Thymus (tissue), 11 donors: Measurements from ENCODE around the gene MSANTD3. TPM values are rescaled to one million over a fixed set of nuclear protein-coding genes. Genes with fewer than 3 reads are reported as not detected.
"Not testable (repeated sequence)": the region's sequence is repeated elsewhere in the genome, so short reads cannot be mapped to it uniquely, and the experiment has no call there.

Experiments used
- DNase-seq, 9 donors: peaks; one replicate each; pipeline ENCODE4 v3.0.0-alpha.2; 2013; ENCODE audit warnings: low spot score in 9 of 9, low read depth in 6 of 9, missing footprints in 1 of 9
- H3K27ac ChIP-seq, 2 donors: one replicate each; pipeline ENCODE4 v1.5.1; 2013; ENCODE audit warnings: control low read depth in 1 of 2, low read depth in 1 of 2, low read length in 1 of 2, mild to moderate bottlenecking in 1 of 2, moderate library complexity in 1 of 2
- H3K27me3 ChIP-seq, 2 donors: one replicate each; pipeline ENCODE4 v1.5.1; 2013; ENCODE audit warnings: low read length in 1 of 2; ENCODE audit not compliant: control insufficient read depth in 2 of 2, insufficient read depth in 1 of 2
- H3K36me3 ChIP-seq, 2 donors: one replicate each; pipeline ENCODE4 v1.5.1; 2013; ENCODE audit warnings: low read length in 1 of 2, mild to moderate bottlenecking in 1 of 2, moderate library complexity in 1 of 2; ENCODE audit not compliant: control insufficient read depth in 2 of 2, insufficient read depth in 2 of 2
- H3K4me1 ChIP-seq, 2 donors: one replicate each; pipeline ENCODE4 v1.5.1; 2013; ENCODE audit warnings: low read length in 2 of 2; ENCODE audit not compliant: control insufficient read depth in 2 of 2, insufficient read depth in 2 of 2
- H3K4me3 ChIP-seq, 2 donors: one replicate each; pipeline ENCODE4 v1.5.1; 2013; ENCODE audit warnings: low read length in 2 of 2, control low read depth in 1 of 2, mild to moderate bottlenecking in 1 of 2
- H3K9me3 ChIP-seq, 2 donors: one replicate each; pipeline ENCODE4 v1.5.1; 2013; ENCODE audit warnings: low read length in 1 of 2, mild to moderate bottlenecking in 1 of 2; ENCODE audit not compliant: control insufficient read depth in 2 of 2, insufficient read depth in 1 of 2
- WGBS: extraction: QIAGEN DNeasy Blood & Tissue Kit; methylation state at CpG from one replicate; pipeline ENCODE4 v1.1.7; 2013; 5-methylcytosine and 5-hydroxymethylcytosine counted together
- polyA plus RNA-seq: library from polyadenylated mRNA; stranded (reverse); fragments of 200-250 nt; gene quantifications from one replicate; pipeline ENCODE4 v1.2.3, GENCODE V29; 2013
- total RNA-seq: library from RNA; stranded (reverse); fragments of 120-200 nt; gene quantifications from one replicate; pipeline ENCODE4 v1.2.4, GENCODE V29; 2013
- donor health status: healthy.

MSANTD3 gene
- total and polyA plus RNA-seq, 2 donors, result 9.2 to 16.8 TPM

DNA sequence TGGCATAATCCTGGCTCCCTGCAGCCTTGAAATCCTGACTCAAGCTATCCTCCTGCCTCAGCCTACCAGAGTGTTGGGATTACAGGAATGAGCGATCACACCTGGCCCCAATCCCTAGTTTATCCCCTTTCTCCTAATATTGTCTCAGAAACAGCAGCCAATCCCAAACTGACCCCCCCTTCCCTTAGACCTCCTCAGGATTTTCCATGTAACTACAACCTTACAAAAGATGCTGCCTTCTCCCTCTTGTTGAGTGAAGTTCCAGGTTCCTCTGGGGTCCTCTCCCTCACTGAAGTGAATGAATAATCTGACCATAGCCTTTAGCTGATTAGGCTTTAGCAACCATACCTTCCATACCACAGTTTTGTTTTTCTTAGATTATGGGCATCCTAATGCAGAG, 25.9 kb upstream of the MSANTD3 start:
- Histone ChIP-seq H3K9me3 (no peaks in the 10 kb centered on the region), H3K27me3 (no peaks in the 10 kb centered on the region), H3K4me1 (no peaks in the 10 kb centered on the region), H3K27ac (no peak overlapping the region), H3K4me3 (no peak overlapping the region), H3K36me3 (no peaks in the 10 kb centered on the region)
- no peak for DNase-seq
- WGBS, result 100% methylated on average over 1 of the region's 1 CpG

DNA sequence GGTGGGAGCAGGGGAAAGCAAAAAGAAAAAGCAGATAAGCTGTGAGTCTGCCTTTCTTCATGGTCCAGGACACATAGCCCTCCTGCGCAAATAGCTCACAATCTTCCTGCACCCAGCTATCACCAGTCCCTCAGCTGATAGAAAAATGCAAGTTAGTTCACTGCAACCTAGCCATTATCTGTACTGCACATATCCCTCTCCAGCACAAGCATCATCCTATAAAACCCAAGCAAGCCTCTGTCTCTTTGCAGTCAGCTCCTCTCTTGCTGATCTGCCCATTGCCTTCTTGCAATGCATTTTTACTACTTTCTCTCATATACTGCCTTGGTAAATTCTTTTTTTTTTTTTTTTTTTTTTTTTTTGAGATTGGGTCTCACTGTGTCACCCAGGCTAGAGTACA, 20.0 kb upstream of the MSANTD3 start:
- H3K27ac ChIP-seq, result no peak overlapping the region
- no peaks in the 10 kb centered on the region for H3K27me3 ChIP-seq
- no peaks in the 10 kb centered on the region for H3K36me3 ChIP-seq
- H3K4me3 ChIP-seq, result no peak overlapping the region
- DNase-seq, result no peak
- peaks cover 0 to 7% of the 10 kb centered on the region in 2 donors for H3K4me1 ChIP-seq
- H3K9me3 ChIP-seq, result no peaks in the 10 kb centered on the region
- WGBS, result 100% methylated on average over 1 of the region's 1 CpG

DNA sequence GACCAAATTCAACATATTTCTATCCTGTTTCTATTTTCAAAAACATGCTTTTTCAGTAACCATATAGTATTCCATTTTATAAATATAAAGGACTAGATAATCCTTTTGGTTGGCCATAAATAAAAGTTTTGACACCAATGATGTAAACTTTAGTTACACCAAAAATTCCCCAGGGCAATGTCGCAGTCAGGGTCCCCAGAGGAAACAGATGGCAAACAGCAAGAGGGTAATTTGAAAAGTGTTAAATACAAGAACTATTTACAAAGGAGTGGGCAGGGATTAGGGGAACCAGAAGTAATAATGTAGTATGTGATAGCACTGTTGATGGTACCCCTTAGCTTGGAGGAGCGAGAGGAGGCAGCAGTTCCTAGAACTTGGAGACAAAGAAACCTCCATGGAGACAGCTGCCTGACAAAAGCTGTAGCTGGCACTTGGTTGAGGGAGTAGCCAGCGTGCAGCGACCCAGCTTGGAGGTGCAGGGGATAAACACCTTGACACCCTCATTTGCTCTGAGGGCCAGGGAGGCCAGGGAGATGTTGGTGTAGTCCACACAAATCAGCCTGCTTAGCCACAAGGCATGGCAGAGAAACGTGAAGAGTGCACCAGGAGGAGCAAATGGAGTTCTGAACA, 18.3 kb upstream of the MSANTD3 start:
- DNase-seq, result no peak
- Histone ChIP-seq H3K9me3 (no peaks in the 10 kb centered on the region), H3K27me3 (no peaks in the 10 kb centered on the region), H3K36me3 (no peaks in the 10 kb centered on the region), H3K4me3 (no peak overlapping the region), H3K27ac (no peak overlapping the region), H3K4me1 (peaks cover 0 to 9% of the 10 kb centered on the region in 2 donors)
- WGBS, result 69% methylated on average over 5 of the region's 5 CpGs

DNA sequence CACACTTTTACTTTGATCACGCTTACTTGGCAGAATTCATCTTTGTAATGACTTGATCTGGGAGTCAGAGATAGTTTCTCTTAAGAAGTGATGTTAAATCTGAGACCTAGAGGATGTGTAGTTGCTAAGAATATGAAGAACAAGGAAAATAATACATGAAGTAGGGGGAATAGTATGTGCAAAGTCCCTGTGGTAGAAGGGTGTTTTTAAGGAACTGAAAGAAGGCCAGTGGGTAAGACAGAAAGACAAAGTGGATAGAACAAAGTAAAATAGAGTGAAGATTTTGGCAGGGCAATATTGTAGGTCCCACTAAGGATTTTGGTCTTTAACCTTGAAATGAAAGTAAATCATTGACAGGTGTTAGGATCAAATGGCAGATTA, 17.8 kb upstream of the MSANTD3 start:
- Histone ChIP-seq H3K9me3 (no peaks in the 10 kb centered on the region), H3K4me1 (peaks cover 0 to 9% of the 10 kb centered on the region in 2 donors), H3K27me3 (no peaks in the 10 kb centered on the region), H3K27ac (no peak overlapping the region), H3K36me3 (no peaks in the 10 kb centered on the region), H3K4me3 (no peak overlapping the region)
- no peak for DNase-seq
- 100% methylated on average over 1 of the region's 1 CpG for WGBS

DNA sequence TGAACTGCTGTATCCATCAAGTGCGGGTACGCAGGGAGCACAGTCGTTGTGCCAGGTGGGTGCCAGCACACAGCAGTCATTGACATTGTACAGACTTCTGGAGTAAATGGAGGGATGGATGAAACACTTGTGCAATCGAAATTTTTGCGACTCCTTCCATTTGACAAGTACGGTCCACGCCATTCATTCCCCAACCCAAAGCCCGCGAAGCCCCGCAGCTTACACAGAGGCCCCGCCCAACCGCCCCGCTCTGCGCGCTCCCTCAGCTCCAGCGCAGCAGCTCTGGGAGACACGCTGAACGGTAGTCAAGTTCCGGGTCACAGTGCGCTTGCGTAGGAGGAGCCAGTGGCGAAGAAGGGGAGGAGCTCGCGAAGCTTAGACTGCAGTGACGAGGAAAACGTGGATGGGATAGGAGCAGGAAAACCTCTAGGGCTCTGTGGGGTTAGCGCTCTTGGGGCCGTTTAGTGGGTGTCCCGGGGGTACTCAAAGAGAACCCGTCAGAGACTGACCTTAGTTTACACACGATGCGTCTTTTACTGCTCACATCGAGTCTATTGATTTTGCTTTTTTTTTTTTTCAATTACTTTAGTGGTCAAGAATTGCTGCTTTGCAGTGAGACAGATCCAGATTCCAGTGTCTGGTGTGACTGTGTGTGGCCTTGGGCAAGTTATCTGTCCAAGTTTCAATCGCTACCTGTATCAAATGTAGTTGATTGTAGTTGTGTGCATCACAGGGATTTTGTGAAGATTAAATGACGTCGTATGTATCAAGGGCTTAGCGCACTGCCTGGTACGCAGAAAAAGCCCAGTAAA, 15.3 kb upstream of the MSANTD3 start:
- peak; percentile 57 to 94 (median 84) for DNase-seq
- no peaks in the 10 kb centered on the region for H3K36me3 ChIP-seq
- peaks cover 0 to 9% of the 10 kb centered on the region in 2 donors for H3K4me1 ChIP-seq
- H3K9me3 ChIP-seq, result no peaks in the 10 kb centered on the region
- peak overlapping the region; percentile 43 to 49 for H3K4me3 ChIP-seq
- H3K27ac ChIP-seq, result no peak overlapping the region
- 16% methylated on average over 38 of the region's 38 CpGs for WGBS
- no peaks in the 10 kb centered on the region for H3K27me3 ChIP-seq

DNA sequence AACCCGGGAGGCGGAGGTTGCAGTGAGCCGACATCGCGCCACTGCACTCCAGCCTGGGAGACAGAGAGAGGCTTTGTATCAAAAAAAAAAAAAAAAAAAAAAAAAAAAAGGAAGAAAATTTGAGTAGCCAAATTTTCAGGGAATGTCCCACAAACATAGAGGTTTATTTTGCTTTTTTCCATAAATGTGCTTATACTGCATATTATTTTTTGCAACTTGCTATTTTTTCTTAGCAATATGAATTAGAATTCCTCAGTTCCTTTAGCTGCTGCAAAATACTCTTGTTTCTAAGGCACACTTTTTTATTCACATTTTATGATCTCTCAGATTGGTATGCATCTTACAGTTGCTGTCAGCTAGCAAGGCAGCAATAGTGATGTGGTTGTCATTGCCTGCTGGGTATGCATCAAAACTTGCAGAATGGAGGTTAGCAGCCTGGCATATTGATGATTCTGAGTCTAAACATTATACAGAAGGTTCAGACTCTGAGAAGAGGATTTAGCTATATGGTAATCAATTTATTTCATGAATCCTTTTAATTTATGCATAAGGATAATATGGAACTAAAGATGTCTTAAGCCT, 13.0 kb upstream of the MSANTD3 start:
- Histone ChIP-seq H3K36me3 (no peaks in the 10 kb centered on the region), H3K4me1 (peaks cover 0 to 9% of the 10 kb centered on the region in 2 donors), H3K4me3 (no peak overlapping the region), H3K27me3 (no peaks in the 10 kb centered on the region), H3K27ac (no peak overlapping the region), H3K9me3 (no peaks in the 10 kb centered on the region)
- DNase-seq, result no peak
- WGBS, result 99% methylated on average over 5 of the region's 5 CpGs

DNA sequence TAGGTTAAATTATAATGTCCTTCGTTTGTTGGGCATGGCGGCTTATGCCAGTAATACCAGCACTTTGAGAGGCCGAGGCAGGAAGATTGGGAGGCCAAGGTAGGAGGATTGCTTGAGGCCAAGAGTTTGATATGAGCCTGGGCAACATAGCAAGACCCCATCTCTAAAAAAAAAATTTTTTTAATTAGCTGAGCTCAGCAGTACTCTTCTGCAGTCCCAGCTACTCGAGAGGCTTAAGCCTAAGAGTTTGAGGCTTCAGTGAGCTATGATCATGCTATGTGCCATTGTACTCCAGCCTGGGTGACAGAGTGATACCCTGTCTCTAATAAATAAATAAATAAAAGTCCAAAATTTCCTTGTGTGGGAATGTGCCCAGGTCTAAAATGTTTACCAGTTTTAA, 9.1 kb upstream of the MSANTD3 start:
- Histone ChIP-seq H3K27ac (no peak overlapping the region), H3K36me3 (no peaks in the 10 kb centered on the region), H3K4me1 (no peaks in the 10 kb centered on the region), H3K27me3 (no peaks in the 10 kb centered on the region), H3K4me3 (no peak overlapping the region), H3K9me3 (no peaks in the 10 kb centered on the region)
- 79% methylated on average over 4 of the region's 4 CpGs for WGBS
- no peak for DNase-seq

DNA sequence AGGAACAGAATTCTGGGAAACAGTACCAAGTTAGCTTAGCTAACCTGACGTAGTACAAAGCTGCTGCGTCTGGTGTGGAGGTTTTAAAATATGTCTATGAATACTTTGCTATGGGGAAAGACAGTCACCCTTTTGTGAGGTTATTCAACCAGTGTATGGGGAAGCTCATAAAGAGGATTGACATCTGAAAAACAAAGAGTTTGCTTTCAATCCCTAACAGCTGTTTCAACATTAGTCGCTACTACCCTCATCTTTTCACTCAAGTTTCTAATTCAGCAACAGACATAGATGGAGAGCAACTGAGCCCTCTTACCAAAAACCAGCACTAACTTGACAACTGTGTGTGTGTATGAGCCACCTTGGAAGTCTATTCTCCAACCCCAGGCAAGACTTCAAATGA, 7.8 kb upstream of the MSANTD3 start:
- Histone ChIP-seq H3K4me3 (no peak overlapping the region), H3K9me3 (no peaks in the 10 kb centered on the region), H3K27ac (no peak overlapping the region), H3K4me1 (no peaks in the 10 kb centered on the region), H3K27me3 (no peaks in the 10 kb centered on the region), H3K36me3 (no peaks in the 10 kb centered on the region)
- DNase-seq, result no peak
- WGBS, result 96% methylated on average over 3 of the region's 3 CpGs

DNA sequence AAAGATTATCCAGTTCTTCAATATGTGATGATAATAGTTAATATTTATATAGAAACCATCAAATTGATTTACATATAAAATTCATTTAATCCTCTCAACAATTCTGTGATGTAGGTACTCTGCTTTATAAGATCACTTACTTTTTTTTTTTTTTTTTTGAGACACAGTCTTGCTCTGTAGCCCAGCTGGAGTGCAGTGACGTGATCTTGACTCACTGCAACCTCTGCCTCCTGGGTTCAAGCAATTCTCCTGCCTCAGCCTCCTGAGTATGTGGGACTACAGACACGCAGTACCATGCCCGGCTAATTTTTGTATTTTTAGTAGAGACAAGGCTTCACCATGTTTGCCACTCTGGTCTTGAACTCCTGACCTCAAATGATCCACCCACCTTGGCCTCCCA, 5.8 kb upstream of the MSANTD3 start:
- not testable (repeated sequence) for DNase-seq, H3K27ac ChIP-seq
- WGBS, result 96% methylated on average over 3 of the region's 3 CpGs

More for the DNA sequence above, 5.8 kb upstream of the MSANTD3 start:
- not testable (repeated sequence) for H3K27me3 ChIP-seq, H3K36me3 ChIP-seq, H3K4me1 ChIP-seq, H3K4me3 ChIP-seq, H3K9me3 ChIP-seq
